Lower leg skin (tissue), 3 donors: ENCODE data around the gene LDLR.

Source experiments
- POLR2A ChIP-seq, 2 donors: fragments of 450-650 bp; IDR thresholded peaks; one replicate each; pipeline ENCODE4 v1.6.1; 2016 to 2017; ENCODE audit warnings: antibody characterized with exemption in 2 of 2, mild to moderate bottlenecking in 1 of 2, moderate library complexity in 1 of 2
- TF ChIP-seq, protein P1 (sequence below), 3 donors: fragments of 450-650 bp; IDR thresholded peaks; one replicate each; pipeline ENCODE4 v1.5.1; 2016; ENCODE audit warnings: antibody characterized with exemption in 3 of 3, mild to moderate bottlenecking in 3 of 3, moderate library complexity in 2 of 3

DNA sequence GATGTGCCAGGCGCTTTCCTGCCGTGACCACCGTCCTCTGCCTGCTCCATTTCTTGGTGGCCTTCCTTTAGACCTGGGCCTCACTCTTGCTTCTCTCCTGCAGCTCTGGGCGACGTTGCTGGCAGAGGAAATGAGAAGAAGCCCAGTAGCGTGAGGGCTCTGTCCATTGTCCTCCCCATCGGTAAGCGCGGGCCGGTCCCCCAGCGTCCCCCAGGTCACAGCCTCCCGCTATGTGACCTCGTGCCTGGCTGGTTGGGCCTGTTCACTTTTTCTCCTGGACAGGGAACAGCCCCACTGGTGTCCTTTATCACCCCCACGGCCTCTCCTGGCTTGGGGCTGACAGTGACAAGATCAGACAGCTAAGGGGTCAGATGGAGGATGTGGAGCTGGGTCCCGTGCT is 38.6 kb downstream of the LDLR start:
- TF ChIP-seq, protein P1, sequence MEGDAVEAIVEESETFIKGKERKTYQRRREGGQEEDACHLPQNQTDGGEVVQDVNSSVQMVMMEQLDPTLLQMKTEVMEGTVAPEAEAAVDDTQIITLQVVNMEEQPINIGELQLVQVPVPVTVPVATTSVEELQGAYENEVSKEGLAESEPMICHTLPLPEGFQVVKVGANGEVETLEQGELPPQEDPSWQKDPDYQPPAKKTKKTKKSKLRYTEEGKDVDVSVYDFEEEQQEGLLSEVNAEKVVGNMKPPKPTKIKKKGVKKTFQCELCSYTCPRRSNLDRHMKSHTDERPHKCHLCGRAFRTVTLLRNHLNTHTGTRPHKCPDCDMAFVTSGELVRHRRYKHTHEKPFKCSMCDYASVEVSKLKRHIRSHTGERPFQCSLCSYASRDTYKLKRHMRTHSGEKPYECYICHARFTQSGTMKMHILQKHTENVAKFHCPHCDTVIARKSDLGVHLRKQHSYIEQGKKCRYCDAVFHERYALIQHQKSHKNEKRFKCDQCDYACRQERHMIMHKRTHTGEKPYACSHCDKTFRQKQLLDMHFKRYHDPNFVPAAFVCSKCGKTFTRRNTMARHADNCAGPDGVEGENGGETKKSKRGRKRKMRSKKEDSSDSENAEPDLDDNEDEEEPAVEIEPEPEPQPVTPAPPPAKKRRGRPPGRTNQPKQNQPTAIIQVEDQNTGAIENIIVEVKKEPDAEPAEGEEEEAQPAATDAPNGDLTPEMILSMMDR (IDR thresholded peaks at IDR 0.05) = no peak
- TF ChIP-seq POLR2A (IDR thresholded peaks at IDR 0.05) = no peak
